LHCN-M2 (cell line): ENCODE results near the gene ZNF280C. TPM values are rescaled to one million over a fixed set of nuclear protein-coding genes. Genes with fewer than 3 reads are reported as not detected.

Experiments
- total RNA-seq: library from RNA; depleted of rRNA; stranded (reverse); fragments of >200 nt; gene quantifications from 2 replicates; pipeline ENCODE4 v1.2.3, GENCODE V29; 2014; rRNA removed

Gene ZNF280C
- total RNA-seq, 1 experiment from 2014 or later = 7.7 TPM

Other genes with a start within 250 kb of the ZNF280C start
- gene ELF4, start 158.4 kb downstream of the ZNF280C start, total RNA-seq = 14.2 and 14.7 TPM in 2 replicates
- 17.4 and 23.0 TPM in 2 replicates for gene AIFM1, start 103.1 kb downstream of the ZNF280C start, total RNA-seq
- 0.71 TPM in 1 of 2 replicates, not detected in the other for gene RAB33A, start 96.9 kb downstream of the ZNF280C start, total RNA-seq
- gene SLC25A14, start 71.0 kb upstream of the ZNF280C start, total RNA-seq = 18.6 and 20.2 TPM in 2 replicates
- not detected in 2 replicates for gene GPR119, start 116.8 kb upstream of the ZNF280C start, total RNA-seq
- 15.5 and 21.6 TPM in 2 replicates for gene RBMX2, start 133.1 kb upstream of the ZNF280C start, total RNA-seq